Measurements from ENCODE around the gene ENPP5. TPM values are rescaled to one million over a fixed set of nuclear protein-coding genes. Genes with fewer than 3 reads are reported as not detected.
"Not testable (repeated sequence)": the region's sequence is repeated elsewhere in the genome, so short reads cannot be mapped to it uniquely, and the experiment has no call there.

The ENPP5 gene
- total RNA-seq, 1 experiment from 2014 or later: 1.0 TPM

GRCh38 chr6:46174904-46175303 lies 4.1 kb upstream of the ENPP5 start:
- no peak for DNase-seq (ENCODE audit: low read depth)

GRCh38 chr6:46172176-46172575 lies 1.4 kb upstream of the ENPP5 start:
- no peak for DNase-seq (ENCODE audit: low read depth)

GRCh38 chr6:46160102-46160501 lies 10.7 kb downstream of the ENPP5 start:
- no peak for DNase-seq (ENCODE audit: low read depth)

- DNase-seq (ENCODE audit: low read depth): no peak
Measured at GRCh38 chr6:46159229-46159628, 11.6 kb downstream of the ENPP5 start.

- DNase-seq (ENCODE audit: low read depth): no peak
Measured at GRCh38 chr6:46156701-46157100, 14.1 kb downstream of the ENPP5 start.

- DNase-seq (ENCODE audit: low read depth): not testable (repeated sequence)
Measured at GRCh38 chr6:46149066-46149465, 21.7 kb downstream of the ENPP5 start.

- no peak for DNase-seq (ENCODE audit: low read depth)
Measured at GRCh38 chr6:46144270-46144669, 26.5 kb downstream of the ENPP5 start.

- DNase-seq (ENCODE audit: low read depth): no peak
Measured at GRCh38 chr6:46138281-46138680, 32.5 kb downstream of the ENPP5 start.

GRCh38 chr6:46137387-46137786 lies 33.4 kb downstream of the ENPP5 start:
- DNase-seq (ENCODE audit: low read depth): no peak

- DNase-seq (ENCODE audit: low read depth): no peak
Measured at GRCh38 chr6:46136831-46137230, 33.9 kb downstream of the ENPP5 start.

GRCh38 chr6:46135176-46135575 lies 35.6 kb downstream of the ENPP5 start:
- no peak for DNase-seq (ENCODE audit: low read depth)

GRCh38 chr6:46134216-46134615 lies 36.6 kb downstream of the ENPP5 start:
- DNase-seq (ENCODE audit: low read depth): no peak

GRCh38 chr6:46131291-46131690 lies 39.5 kb downstream of the ENPP5 start:
- not testable (repeated sequence) for DNase-seq (ENCODE audit: low read depth)

- DNase-seq (ENCODE audit: low read depth): no peak
Measured at GRCh38 chr6:46130666-46131065, 40.1 kb downstream of the ENPP5 start.

GRCh38 chr6:46129629-46130511 lies 40.9 kb downstream of the ENPP5 start, which contains the start of gene ENPP4:
ENPP4 (plus strand) TSS chr6:46129989; CDS start chr6:46139584, 9,595 bp downstream.
- peak; percentile 78 for DNase-seq (ENCODE audit: low read depth)

GRCh38 chr6:46129291-46129628 lies 41.5 kb downstream of the ENPP5 start:
- DNase-seq (ENCODE audit: low read depth): no peak

- no peak for DNase-seq (ENCODE audit: low read depth)
Measured at GRCh38 chr6:46128476-46128875, 42.3 kb downstream of the ENPP5 start.

- not testable (repeated sequence) for DNase-seq (ENCODE audit: low read depth)
Measured at GRCh38 chr6:46119679-46120078, 51.1 kb downstream of the ENPP5 start.

- DNase-seq (ENCODE audit: low read depth): no peak
Measured at GRCh38 chr6:46118836-46119235, 51.9 kb downstream of the ENPP5 start.

GRCh38 chr6:46118157-46118556 lies 52.6 kb downstream of the ENPP5 start:
- DNase-seq (ENCODE audit: low read depth): no peak

GRCh38 chr6:46116289-46116688 lies 54.5 kb downstream of the ENPP5 start:
- no peak for DNase-seq (ENCODE audit: low read depth)

- DNase-seq (ENCODE audit: low read depth): no peak
Measured at GRCh38 chr6:46115634-46116033, 55.1 kb downstream of the ENPP5 start.

GRCh38 chr6:46113370-46113769 lies 57.4 kb downstream of the ENPP5 start:
- no peak for DNase-seq (ENCODE audit: low read depth)

All from M059J (cell line).